RWPE1 (cell line): ENCODE results near the gene MYRFL.

ENCODE experiments used
- CTCF ChIA-PET: fragments of 350-600 bp; sonication (Branson Sonifier 250); formaldehyde crosslinking; extraction: SDS; loops from one replicate; lab custom pipeline; 2021; lab: Yijun Ruan, JAX
- POLR2A ChIA-PET: fragments of 400-600 bp; formaldehyde crosslinking; extraction: SDS; loops from one replicate; lab custom pipeline; 2020; ENCODE audit warnings: antibody characterized with exemption; ENCODE audit not compliant: low non-redundant PET; lab: Yijun Ruan, JAX
- DNase-seq: peaks from one replicate; pipeline ENCODE4 v3.0.0; 2012; ENCODE audit warnings: low spot score
- H3K27ac ChIP-seq: fragments of 450-650 bp; 2 replicates; pipeline ENCODE4 v1.5.1; 2017
- CTCF ChIP-seq: fragments of 450-650 bp; conservative IDR thresholded peaks from 2 replicates; pipeline ENCODE4 v1.5.1; 2017; ENCODE audit warnings: low read depth, mild to moderate bottlenecking

Gene MYRFL

GRCh38 chr12:69929125-69929524 lies 104.1 kb downstream of the MYRFL start:
- DNase-seq, result no peak
- H3K27ac ChIP-seq, result no peak overlapping the region
- no peak for TF ChIP-seq CTCF
- ChIA-PET CTCF (interaction anchor here (1.1 kb wide), 1 partner anchor 50 kb away, joined by 9 read pairs; no protein-coding TSS in a partner anchor), POLR2A (no interaction called here)

GRCh38 chr12:69929531-69929930 lies 104.5 kb downstream of the MYRFL start:
- DNase-seq, result no peak
- CTCF ChIA-PET, result interaction anchor here (1.1 kb wide), 1 partner anchor 50 kb away, joined by 9 read pairs; no protein-coding TSS in a partner anchor
- no peak overlapping the region for H3K27ac ChIP-seq
- POLR2A ChIA-PET, result no interaction called here
- no peak for TF ChIP-seq CTCF

GRCh38 chr12:69931569-69931968 lies 106.5 kb downstream of the MYRFL start:
- H3K27ac ChIP-seq, result no peak overlapping the region
- no peak for DNase-seq
- CTCF ChIA-PET, result no interaction called here
- TF ChIP-seq CTCF, result no peak
- POLR2A ChIA-PET, result no interaction called here

- CTCF ChIA-PET, result interaction anchor here (1.0 kb wide), 1 partner anchor 32 kb away, joined by 3 read pairs; no protein-coding TSS in a partner anchor
- no peak overlapping the region for H3K27ac ChIP-seq
- TF ChIP-seq CTCF, result no peak
- POLR2A ChIA-PET, result no interaction called here
- no peak for DNase-seq
Observed at GRCh38 chr12:69932154-69932553, 107.1 kb downstream of the MYRFL start.

- CTCF ChIA-PET, result interaction anchor here (1.0 kb wide), 1 partner anchor 32 kb away, joined by 3 read pairs; no protein-coding TSS in a partner anchor
- H3K27ac ChIP-seq, result no peak overlapping the region
- DNase-seq, result no peak
- no peak for TF ChIP-seq CTCF
- POLR2A ChIA-PET, result no interaction called here
Observed at GRCh38 chr12:69932676-69933552, 107.9 kb downstream of the MYRFL start.

GRCh38 chr12:69934011-69934410 lies 109.0 kb downstream of the MYRFL start:
- DNase-seq, result no peak
- ChIA-PET POLR2A (no interaction called here), CTCF (no interaction called here)
- no peak overlapping the region for H3K27ac ChIP-seq
- TF ChIP-seq CTCF, result no peak
